ENCODE measurements around the gene NUCB1.
A peak's percentile ranks its signal among the peaks of the same experiment; 100 is the strongest.

The NUCB1 gene

GRCh38 chr19:48938256-48938655 is 38.1 kb downstream of the NUCB1 start:
- no peak for DNase-seq

GRCh38 chr19:48940902-48941301 is 40.8 kb downstream of the NUCB1 start:
- no peak for DNase-seq

GRCh38 chr19:48943081-48943480 is 43.0 kb downstream of the NUCB1 start:
- no peak for DNase-seq

- no peak for DNase-seq
These were observed 45.3 kb downstream of the NUCB1 start for GRCh38 chr19:48945415-48945814.

- DNase-seq = no peak
These were observed 45.7 kb downstream of the NUCB1 start for GRCh38 chr19:48945817-48946216.

GRCh38 chr19:48946463-48947257 is 46.5 kb downstream of the NUCB1 start:
- no peak for DNase-seq

- DNase-seq = no peak
These were observed 47.1 kb downstream of the NUCB1 start for GRCh38 chr19:48947258-48947542.

GRCh38 chr19:48950159-48950558 is 50.0 kb downstream of the NUCB1 start:
- no peak for DNase-seq

GRCh38 chr19:48950830-48951519 is 50.9 kb downstream of the NUCB1 start:
- DNase-seq = no peak

GRCh38 chr19:48953141-48953540 is 53.0 kb downstream of the NUCB1 start:
- DNase-seq = no peak

GRCh38 chr19:48953990-48954594 is 54.0 kb downstream of the NUCB1 start:
- DNase-seq = no peak

GRCh38 chr19:48954595-48955307 is 54.6 kb downstream of the NUCB1 start, which contains the start of gene BAX:
Gene BAX (plus strand): TSS chr19:48954875. CDS start chr19:48954929, 54 bp downstream.
- peak; percentile 98 for DNase-seq

GRCh38 chr19:48955308-48955958 is 55.3 kb downstream of the NUCB1 start:
- DNase-seq = no peak

- no peak for DNase-seq
These were observed 57.9 kb downstream of the NUCB1 start for GRCh38 chr19:48958006-48958405.

- DNase-seq = no peak
These were observed 59.5 kb downstream of the NUCB1 start for GRCh38 chr19:48959341-48960239.

GRCh38 chr19:48961051-48961649 is 61.0 kb downstream of the NUCB1 start:
- no peak for DNase-seq

- no peak for DNase-seq
These were observed 61.5 kb downstream of the NUCB1 start for GRCh38 chr19:48961673-48962028.

- no peak for DNase-seq
These were observed 62.1 kb downstream of the NUCB1 start for GRCh38 chr19:48962029-48962848.

- no peak for DNase-seq
These were observed 62.7 kb downstream of the NUCB1 start for GRCh38 chr19:48962849-48963165.

- peak; percentile 20 for DNase-seq
These were observed 63.5 kb downstream of the NUCB1 start for GRCh38 chr19:48963371-48964204.
